Omental fat pad (tissue), 4 donors: ENCODE data around the gene GTPBP8. TPM values are rescaled to one million over a fixed set of nuclear protein-coding genes. Genes with fewer than 3 reads are reported as not detected.

Experiments
- ATAC-seq: fragments of 150-250 bp; one replicate; pipeline ENCODE4 v1.9.1; 2016; ENCODE audit warnings: mild to moderate bottlenecking, moderate library complexity; ENCODE audit not compliant: low FRiP score
- DNase-seq: peaks from one replicate; pipeline ENCODE4 v3.0.0-alpha.2; 2019; ENCODE audit warnings: low spot score
- CTCF ChIP-seq, 3 donors: fragments of 450-650 bp; IDR thresholded peaks; one replicate each; pipeline ENCODE4 v1.5.1; 2016 to 2017; ENCODE audit warnings: antibody characterized with exemption in 3 of 3, mild to moderate bottlenecking in 3 of 3, moderate library complexity in 2 of 3
- total RNA-seq, 4 donors: library from RNA; depleted of rRNA; stranded (reverse); fragments of >200 nt; gene quantifications; one replicate each; pipeline ENCODE4 v1.1.0, GENCODE V29; 2016

GTPBP8 gene
- total RNA-seq, 4 donors from 2014 or later: 13.9 to 21.6 (median 17.2) TPM

DNA sequence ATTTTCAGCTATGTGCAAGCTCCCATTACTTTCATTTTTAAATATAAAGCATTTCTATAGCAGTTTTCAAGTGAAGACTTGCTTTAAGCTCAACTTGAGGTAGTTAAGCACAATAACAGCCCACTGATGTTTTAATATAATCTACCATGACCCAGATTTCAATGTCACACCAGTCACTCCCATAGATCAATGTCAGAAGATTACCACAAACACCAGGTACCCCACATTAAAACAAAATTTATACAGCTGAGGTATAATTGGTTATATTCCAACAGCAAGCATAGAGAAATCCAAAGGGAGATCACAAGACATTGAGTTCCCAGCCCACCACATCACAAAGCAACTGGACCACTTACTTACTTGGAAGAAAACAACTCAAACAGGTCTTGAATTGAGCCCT, 22.8 kb downstream of the GTPBP8 start:
- DNase-seq: no peak
- TF ChIP-seq CTCF (IDR thresholded peaks at IDR 0.05): no peak
- ATAC-seq: no peak

GRCh38 chr3:113018536-113019181, 27.9 kb downstream of the GTPBP8 start:
- no peak for TF ChIP-seq CTCF (IDR thresholded peaks at IDR 0.05)
- DNase-seq (no peak), ATAC-seq (no peak)

GRCh38 chr3:113019182-113020137, 28.7 kb downstream of the GTPBP8 start:
- no peak for TF ChIP-seq CTCF (IDR thresholded peaks at IDR 0.05)
- ATAC-seq: peak; percentile 96
- peak; percentile 48 for DNase-seq

DNA sequence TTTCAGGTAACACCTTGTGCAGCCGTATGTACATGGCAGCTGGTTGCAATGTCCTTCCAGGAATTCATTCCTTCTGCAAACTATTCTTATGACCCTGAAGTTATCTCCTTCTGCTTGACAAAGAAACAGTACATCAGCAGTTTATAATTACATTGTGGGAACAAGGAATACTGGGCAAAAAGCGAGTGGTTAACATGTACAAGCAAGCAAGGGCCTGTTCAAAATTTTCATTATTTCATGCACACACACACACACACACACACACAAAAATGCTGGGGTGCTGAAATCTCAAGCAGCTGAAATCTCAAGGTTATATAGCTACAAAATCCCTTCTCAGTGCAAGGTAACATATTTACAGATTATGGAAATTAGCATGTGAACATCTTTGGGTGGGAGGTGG, 30.7 kb downstream of the GTPBP8 start:
- TF ChIP-seq CTCF (IDR thresholded peaks at IDR 0.05): no peak
- ATAC-seq: no peak

DNA sequence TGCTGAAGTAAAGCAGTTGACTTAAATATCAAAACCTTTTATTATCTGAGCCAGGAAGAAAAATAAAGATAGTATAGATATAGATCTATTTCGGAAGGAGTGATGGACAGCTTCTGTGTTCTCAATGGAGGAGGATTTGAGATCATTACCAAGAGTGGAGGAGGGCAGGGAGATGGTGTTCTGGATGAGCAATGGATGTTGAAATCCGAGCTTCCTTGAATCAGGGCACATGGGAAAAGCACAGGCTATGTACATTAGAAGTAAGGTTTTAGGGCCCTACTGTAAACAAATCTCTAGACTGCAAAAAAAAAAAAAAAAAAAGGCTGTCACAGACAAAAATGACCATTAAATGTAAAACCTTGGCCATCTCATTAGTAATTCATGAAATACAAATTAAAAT, 43.2 kb downstream of the GTPBP8 start:
- ATAC-seq: no peak
- no peak for DNase-seq
- TF ChIP-seq CTCF (IDR thresholded peaks at IDR 0.05): no peak

More for the DNA sequence above, 30.7 kb downstream of the GTPBP8 start:
- DNase-seq: no peak

DNA sequence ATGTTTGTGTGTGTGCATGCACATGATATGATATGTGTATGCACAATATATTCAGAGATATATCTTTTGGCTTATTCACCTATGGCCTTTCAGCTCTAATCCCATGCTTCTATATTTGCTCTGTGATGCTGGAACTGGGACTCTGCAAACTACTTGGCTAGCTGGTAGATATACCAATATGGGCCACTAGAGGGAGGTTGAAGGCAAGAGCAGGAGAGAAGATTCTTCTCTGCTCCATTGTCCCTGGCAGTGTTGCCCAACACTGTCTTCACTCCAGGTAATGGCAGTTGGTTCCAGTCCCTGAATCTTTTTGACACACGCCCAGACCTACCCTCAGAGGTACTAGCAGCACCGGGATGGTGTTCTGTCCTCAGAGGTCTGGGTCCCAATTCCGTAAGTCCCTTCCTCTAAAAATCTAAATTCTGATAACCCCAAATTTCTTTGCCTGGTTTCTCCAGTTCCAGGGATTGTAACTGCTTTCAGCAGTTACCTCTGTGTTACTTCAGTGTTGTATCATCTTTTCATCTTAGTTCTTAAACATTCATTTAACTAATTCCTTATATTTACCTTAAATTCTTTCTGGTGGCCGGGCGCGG, 44.7 kb downstream of the GTPBP8 start:
- TF ChIP-seq CTCF (IDR thresholded peaks at IDR 0.05): peak in 1 of 3 donors; percentile 10
- ATAC-seq: peak; percentile 73
- DNase-seq: no peak
